Mononuclear cell (primary cell): ENCODE data around the gene CCNJ. TPM values are rescaled to one million over a fixed set of nuclear protein-coding genes. Genes with fewer than 3 reads are reported as not detected.

Source experiments
- H3K27me3 ChIP-seq: 2 replicates; pipeline ENCODE4 v1.6.0; 2011; ENCODE audit warnings: low read length, control low read depth; ENCODE audit not compliant: insufficient read depth
- H3K4me1 ChIP-seq: 2 replicates; pipeline ENCODE4 v1.5.1; 2011; ENCODE audit warnings: mild to moderate bottlenecking, low read length, control low read depth; ENCODE audit not compliant: insufficient read depth
- H3K4me3 ChIP-seq: 2 replicates; pipeline ENCODE4 v1.5.1; 2011; ENCODE audit warnings: mild to moderate bottlenecking, low read length, moderate library complexity
- H3K9me3 ChIP-seq: 2 replicates; pipeline ENCODE4 v1.5.1; 2011; ENCODE audit warnings: low read depth, mild to moderate bottlenecking, control low read depth, low read length
- total RNA-seq: library from RNA; depleted of rRNA; stranded (reverse); fragments of >200 nt; gene quantifications from one replicate; pipeline ENCODE4 v1.2.3, GENCODE V29; 2012

Gene CCNJ
- total RNA-seq, 1 donor: 14.7 TPM

DNA sequence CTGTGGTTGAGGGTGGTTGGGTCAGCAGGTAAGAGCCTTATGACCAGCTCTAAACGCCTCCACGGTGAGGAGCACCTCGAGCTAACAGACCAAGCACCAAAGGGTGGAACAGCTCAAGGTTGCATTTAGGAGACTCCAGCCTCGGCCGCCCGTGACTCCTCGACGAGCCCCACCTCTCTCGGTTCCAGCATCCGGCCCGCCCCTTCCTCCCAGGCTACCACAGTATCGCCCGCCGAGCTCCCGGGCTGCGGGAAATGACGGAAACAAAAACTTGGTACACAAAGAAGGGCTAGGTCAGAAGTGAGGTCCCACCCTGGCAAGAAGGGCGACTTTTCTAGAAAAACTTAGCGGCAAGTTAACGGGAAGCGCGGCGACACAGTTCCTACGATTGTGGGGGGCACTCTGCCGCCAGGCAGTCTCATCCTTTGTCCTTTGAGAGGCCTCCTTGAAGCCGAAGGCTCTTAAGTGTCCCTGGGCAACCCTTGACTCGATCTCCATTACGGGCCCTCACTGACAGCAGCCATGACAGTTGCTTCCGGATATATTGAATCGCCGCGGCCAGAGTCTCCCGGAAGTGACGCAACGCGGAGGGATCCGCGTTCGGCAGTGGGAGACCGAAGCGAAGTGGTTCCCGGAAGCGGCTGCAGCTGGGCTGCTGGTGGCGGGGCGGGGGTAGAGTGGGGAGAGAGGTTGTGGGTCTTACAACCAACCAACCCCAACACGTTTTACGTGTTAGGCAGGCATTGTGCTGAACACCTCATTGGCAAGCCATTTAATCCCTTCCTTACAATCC is 46.5 kb downstream of the CCNJ start:
- Histone ChIP-seq H3K9me3 (no peaks in the 10 kb centered on the region), H3K27me3 (peaks cover 30% of the 10 kb centered on the region), H3K4me1 (peaks cover 8% of the 10 kb centered on the region), H3K4me3 (peak overlapping the region; percentile 95)

DNA sequence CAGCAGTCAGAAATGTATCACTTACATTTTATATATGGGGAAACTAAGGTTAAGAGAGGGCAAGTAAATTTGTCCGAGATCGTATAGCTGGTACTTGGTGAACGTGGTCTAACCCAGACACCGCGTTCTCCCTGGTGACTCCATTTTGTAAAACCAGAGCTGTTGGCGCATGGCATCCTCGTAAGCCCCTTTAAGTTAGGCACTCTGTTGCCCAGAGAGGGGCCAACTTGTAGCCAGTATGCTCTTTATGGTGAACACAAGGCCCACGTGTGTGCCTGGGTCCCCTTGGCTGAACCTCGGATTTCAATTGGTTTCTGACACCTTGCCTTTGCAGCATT is 47.0 kb downstream of the CCNJ start:
- H3K9me3 ChIP-seq: no peaks in the 10 kb centered on the region
- H3K4me3 ChIP-seq: peak overlapping the region; percentile 95
- H3K4me1 ChIP-seq: peaks cover 8% of the 10 kb centered on the region
- peaks cover 36% of the 10 kb centered on the region for H3K27me3 ChIP-seq

- Histone ChIP-seq H3K4me1 (peaks cover 8% of the 10 kb centered on the region), H3K4me3 (no peak overlapping the region), H3K27me3 (peaks cover 54% of the 10 kb centered on the region), H3K9me3 (no peaks in the 10 kb centered on the region)
Measured at GRCh38 chr10:96092999-96093767, 49.8 kb downstream of the CCNJ start.

- peaks cover 54% of the 10 kb centered on the region for H3K27me3 ChIP-seq
- H3K4me3 ChIP-seq: no peak overlapping the region
- H3K4me1 ChIP-seq: peaks cover 8% of the 10 kb centered on the region
- no peaks in the 10 kb centered on the region for H3K9me3 ChIP-seq
Measured at GRCh38 chr10:96093948-96094347, 50.6 kb downstream of the CCNJ start.

GRCh38 chr10:96096958-96097357 is 53.6 kb downstream of the CCNJ start:
- H3K4me3 ChIP-seq: no peak overlapping the region
- H3K4me1 ChIP-seq: no peaks in the 10 kb centered on the region
- H3K27me3 ChIP-seq: peaks cover 79% of the 10 kb centered on the region

DNA sequence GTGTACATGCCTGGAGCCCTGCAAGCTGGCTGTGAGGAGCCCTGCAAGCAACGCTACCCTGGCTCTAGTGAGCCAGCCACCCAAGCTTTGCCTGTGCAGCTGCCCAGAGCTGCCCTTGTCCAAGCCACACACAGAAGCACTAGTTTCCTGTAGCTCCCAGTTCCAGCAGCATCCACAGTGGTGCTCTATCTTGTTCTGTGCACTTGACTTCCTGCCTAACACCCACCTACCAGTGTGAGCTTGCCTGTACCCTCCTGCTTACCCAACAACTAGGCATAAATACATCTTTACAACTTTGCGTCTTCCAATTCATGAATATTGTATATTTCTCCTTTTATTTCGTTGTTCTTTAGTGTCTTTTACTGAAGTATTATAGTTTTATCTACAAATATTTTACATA is 54.5 kb downstream of the CCNJ start:
- Histone ChIP-seq H3K9me3 (no peaks in the 10 kb centered on the region), H3K4me3 (no peak overlapping the region), H3K27me3 (peaks cover 78% of the 10 kb centered on the region), H3K4me1 (no peaks in the 10 kb centered on the region)

More at GRCh38 chr10:96096958-96097357, 53.6 kb downstream of the CCNJ start:
- no peaks in the 10 kb centered on the region for H3K9me3 ChIP-seq

- no peaks in the 10 kb centered on the region for H3K9me3 ChIP-seq
- no peak overlapping the region for H3K4me3 ChIP-seq
- H3K4me1 ChIP-seq: no peaks in the 10 kb centered on the region
- H3K27me3 ChIP-seq: peaks cover 84% of the 10 kb centered on the region
Measured at GRCh38 chr10:96107623-96108038, 64.2 kb downstream of the CCNJ start.

Other genes starting within 250 kb of the CCNJ start
- 1.2 TPM for gene CC2D2B, start 135.6 kb upstream of the CCNJ start, total RNA-seq
- gene ZNF518A, start 86.7 kb downstream of the CCNJ start, total RNA-seq: 7.7 TPM
- 3.6 TPM for gene BLNK, start 228.0 kb downstream of the CCNJ start, total RNA-seq